Measurements from ENCODE around the gene NSG1. TPM values are rescaled to one million over a fixed set of nuclear protein-coding genes. Genes with fewer than 3 reads are reported as not detected.

NSG1 gene
- total and polyA plus RNA-seq, 9 of the 15 experiments (the other 6 are each of a cell fraction or from before 2014, with no cell fraction given): not detected

GRCh38 chr4:4362991-4363697 lies 23.8 kb upstream of the NSG1 start:
- in situ Hi-C loops (cut with MboI): no loop called here
- POLR2A ChIA-PET: no interaction called here
- intact Hi-C loops (cut with micrococcal nuclease): no loop called here
- Histone ChIP-seq H3K9me3 (replicated peaks; ENCODE audit: control insufficient read depth, insufficient read depth, low read depth, low read length) (no peaks in the 10 kb centered on the region), H3K4me2 (ENCODE audit: insufficient read depth, low read length) (no peak overlapping the region), H3K4me3 (no peak overlapping the region), H3K9ac (ENCODE audit: insufficient read depth in 1 of 2, low read depth in 2 of 2, low read length in 2 of 2) (no peak overlapping the region), H2AFZ (ENCODE audit: low read depth, low read length) (no peak overlapping the region), H3K4me1 (replicated peaks in 1 of 2; ENCODE audit: control insufficient read depth in 2 of 2, insufficient read depth in 2 of 2, low read length in 2 of 2) (no peaks in the 10 kb centered on the region; a peak in 1 of 5 replicates), H3K27ac (ENCODE audit: extremely low read depth, low read depth, low read length) (no peak overlapping the region), H4K20me1 (replicated peaks; ENCODE audit: control insufficient read depth, insufficient read depth, low read length) (no peaks in the 10 kb centered on the region), H3K9me1 (ENCODE audit: control insufficient read depth, insufficient read depth, low read length) (no peaks in the 10 kb centered on the region), H3K27me3 (ENCODE audit: control insufficient read depth in 2 of 2, insufficient read depth in 2 of 2, low read length in 2 of 2) (peaks cover 31 to 55% of the 10 kb centered on the region in 2 experiments), H3K79me2 (ENCODE audit: control insufficient read depth, insufficient read depth, low read length) (no peaks in the 10 kb centered on the region), H3K36me3 (ENCODE audit: control insufficient read depth, insufficient read depth, low read length) (no peaks in the 10 kb centered on the region)
- FAIRE-seq (no peak), ATAC-seq (no peak), DNase-seq (ENCODE audit: extremely low read depth in 1 of 4, low spot score in 3 of 4) (no peak)
- WGBS (ENCODE audit: insufficient coverage, low coverage, missing lambda C conversion rate): under 1% methylated on average over 15 of the region's 16 CpGs
- BruUV-seq (replicated peaks): no TSS peak
- CTCF ChIA-PET (ENCODE audit: low intra/inter-chr PET ratio): no interaction called here
- TF ChIP-seq, protein P1, sequence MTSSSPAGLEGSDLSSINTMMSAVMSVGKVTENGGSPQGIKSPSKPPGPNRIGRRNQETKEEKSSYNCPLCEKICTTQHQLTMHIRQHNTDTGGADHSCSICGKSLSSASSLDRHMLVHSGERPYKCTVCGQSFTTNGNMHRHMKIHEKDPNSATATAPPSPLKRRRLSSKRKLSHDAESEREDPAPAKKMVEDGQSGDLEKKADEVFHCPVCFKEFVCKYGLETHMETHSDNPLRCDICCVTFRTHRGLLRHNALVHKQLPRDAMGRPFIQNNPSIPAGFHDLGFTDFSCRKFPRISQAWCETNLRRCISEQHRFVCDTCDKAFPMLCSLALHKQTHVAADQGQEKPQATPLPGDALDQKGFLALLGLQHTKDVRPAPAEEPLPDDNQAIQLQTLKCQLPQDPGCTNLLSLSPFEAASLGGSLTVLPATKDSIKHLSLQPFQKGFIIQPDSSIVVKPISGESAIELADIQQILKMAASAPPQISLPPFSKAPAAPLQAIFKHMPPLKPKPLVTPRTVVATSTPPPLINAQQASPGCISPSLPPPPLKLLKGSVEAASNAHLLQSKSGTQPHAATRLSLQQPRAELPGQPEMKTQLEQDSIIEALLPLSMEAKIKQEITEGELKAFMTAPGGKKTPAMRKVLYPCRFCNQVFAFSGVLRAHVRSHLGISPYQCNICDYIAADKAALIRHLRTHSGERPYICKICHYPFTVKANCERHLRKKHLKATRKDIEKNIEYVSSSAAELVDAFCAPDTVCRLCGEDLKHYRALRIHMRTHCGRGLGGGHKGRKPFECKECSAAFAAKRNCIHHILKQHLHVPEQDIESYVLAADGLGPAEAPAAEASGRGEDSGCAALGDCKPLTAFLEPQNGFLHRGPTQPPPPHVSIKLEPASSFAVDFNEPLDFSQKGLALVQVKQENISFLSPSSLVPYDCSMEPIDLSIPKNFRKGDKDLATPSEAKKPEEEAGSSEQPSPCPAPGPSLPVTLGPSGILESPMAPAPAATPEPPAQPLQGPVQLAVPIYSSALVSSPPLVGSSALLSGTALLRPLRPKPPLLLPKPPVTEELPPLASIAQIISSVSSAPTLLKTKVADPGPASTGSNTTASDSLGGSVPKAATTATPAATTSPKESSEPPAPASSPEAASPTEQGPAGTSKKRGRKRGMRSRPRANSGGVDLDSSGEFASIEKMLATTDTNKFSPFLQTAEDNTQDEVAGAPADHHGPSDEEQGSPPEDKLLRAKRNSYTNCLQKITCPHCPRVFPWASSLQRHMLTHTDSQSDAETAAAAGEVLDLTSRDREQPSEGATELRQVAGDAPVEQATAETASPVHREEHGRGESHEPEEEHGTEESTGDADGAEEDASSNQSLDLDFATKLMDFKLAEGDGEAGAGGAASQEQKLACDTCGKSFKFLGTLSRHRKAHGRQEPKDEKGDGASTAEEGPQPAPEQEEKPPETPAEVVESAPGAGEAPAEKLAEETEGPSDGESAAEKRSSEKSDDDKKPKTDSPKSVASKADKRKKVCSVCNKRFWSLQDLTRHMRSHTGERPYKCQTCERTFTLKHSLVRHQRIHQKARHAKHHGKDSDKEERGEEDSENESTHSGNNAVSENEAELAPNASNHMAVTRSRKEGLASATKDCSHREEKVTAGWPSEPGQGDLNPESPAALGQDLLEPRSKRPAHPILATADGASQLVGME (CRISPR knock-in tag; IDR thresholded peaks at IDR 0.05): no peak
- TF ChIP-seq MAZ (CRISPR knock-in tag; conservative IDR thresholded peaks at IDR 0.05 in 1 of 2, IDR thresholded peaks at IDR 0.05 in 1 of 2) (no peak), DNMT1 (IDR thresholded peaks at IDR 0.05) (no peak), CBFA2T3 (IDR thresholded peaks at IDR 0.05) (no peak), ARID2 (IDR thresholded peaks at IDR 0.05) (no peak), ZFP91 (CRISPR knock-in tag; IDR thresholded peaks at IDR 0.05) (no peak)
- TF ChIP-seq, protein P2, sequence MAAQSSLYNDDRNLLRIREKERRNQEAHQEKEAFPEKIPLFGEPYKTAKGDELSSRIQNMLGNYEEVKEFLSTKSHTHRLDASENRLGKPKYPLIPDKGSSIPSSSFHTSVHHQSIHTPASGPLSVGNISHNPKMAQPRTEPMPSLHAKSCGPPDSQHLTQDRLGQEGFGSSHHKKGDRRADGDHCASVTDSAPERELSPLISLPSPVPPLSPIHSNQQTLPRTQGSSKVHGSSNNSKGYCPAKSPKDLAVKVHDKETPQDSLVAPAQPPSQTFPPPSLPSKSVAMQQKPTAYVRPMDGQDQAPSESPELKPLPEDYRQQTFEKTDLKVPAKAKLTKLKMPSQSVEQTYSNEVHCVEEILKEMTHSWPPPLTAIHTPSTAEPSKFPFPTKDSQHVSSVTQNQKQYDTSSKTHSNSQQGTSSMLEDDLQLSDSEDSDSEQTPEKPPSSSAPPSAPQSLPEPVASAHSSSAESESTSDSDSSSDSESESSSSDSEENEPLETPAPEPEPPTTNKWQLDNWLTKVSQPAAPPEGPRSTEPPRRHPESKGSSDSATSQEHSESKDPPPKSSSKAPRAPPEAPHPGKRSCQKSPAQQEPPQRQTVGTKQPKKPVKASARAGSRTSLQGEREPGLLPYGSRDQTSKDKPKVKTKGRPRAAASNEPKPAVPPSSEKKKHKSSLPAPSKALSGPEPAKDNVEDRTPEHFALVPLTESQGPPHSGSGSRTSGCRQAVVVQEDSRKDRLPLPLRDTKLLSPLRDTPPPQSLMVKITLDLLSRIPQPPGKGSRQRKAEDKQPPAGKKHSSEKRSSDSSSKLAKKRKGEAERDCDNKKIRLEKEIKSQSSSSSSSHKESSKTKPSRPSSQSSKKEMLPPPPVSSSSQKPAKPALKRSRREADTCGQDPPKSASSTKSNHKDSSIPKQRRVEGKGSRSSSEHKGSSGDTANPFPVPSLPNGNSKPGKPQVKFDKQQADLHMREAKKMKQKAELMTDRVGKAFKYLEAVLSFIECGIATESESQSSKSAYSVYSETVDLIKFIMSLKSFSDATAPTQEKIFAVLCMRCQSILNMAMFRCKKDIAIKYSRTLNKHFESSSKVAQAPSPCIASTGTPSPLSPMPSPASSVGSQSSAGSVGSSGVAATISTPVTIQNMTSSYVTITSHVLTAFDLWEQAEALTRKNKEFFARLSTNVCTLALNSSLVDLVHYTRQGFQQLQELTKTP (IDR thresholded peaks at IDR 0.05; ENCODE audit: low read depth in 1 of 2, partially characterized antibody in 2 of 2): no peak
- TF ChIP-seq, protein P3, sequence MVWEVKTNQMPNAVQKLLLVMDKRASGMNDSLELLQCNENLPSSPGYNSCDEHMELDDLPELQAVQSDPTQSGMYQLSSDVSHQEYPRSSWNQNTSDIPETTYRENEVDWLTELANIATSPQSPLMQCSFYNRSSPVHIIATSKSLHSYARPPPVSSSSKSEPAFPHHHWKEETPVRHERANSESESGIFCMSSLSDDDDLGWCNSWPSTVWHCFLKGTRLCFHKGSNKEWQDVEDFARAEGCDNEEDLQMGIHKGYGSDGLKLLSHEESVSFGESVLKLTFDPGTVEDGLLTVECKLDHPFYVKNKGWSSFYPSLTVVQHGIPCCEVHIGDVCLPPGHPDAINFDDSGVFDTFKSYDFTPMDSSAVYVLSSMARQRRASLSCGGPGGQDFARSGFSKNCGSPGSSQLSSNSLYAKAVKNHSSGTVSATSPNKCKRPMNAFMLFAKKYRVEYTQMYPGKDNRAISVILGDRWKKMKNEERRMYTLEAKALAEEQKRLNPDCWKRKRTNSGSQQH (CRISPR knock-in tag; IDR thresholded peaks at IDR 0.05): no peak
